Fibroblast of skin of right quadriceps (primary cell): Measurements from ENCODE around the gene INS.
"Not testable (repeated sequence)": the region's sequence is repeated elsewhere in the genome, so short reads cannot be mapped to it uniquely, and the experiment has no call there.

ENCODE experiments used
- DNase-seq: peaks from one replicate; pipeline ENCODE4 v3.0.0-alpha.2; 2013

The INS gene

GRCh38 chr11:2180789-2181370 lies 19.9 kb upstream of the INS start:
- no peak for DNase-seq

- DNase-seq: no peak
Observed at GRCh38 chr11:2180347-2180746, 19.3 kb upstream of the INS start.

- no peak for DNase-seq
Observed at GRCh38 chr11:2179516-2179915, 18.5 kb upstream of the INS start.

GRCh38 chr11:2178906-2179494 lies 18.0 kb upstream of the INS start:
- peak; percentile 73 for DNase-seq

- DNase-seq: not testable (repeated sequence)
Observed at GRCh38 chr11:2178055-2178773, 17.2 kb upstream of the INS start.

GRCh38 chr11:2177076-2177475 lies 16.1 kb upstream of the INS start:
- DNase-seq: no peak

- DNase-seq: no peak
Observed at GRCh38 chr11:2176389-2176900, 15.4 kb upstream of the INS start.

- peak; percentile 79 for DNase-seq
Observed at GRCh38 chr11:2175659-2176058, 14.7 kb upstream of the INS start.

GRCh38 chr11:2174361-2174760 lies 13.4 kb upstream of the INS start:
- no peak for DNase-seq

GRCh38 chr11:2173761-2174160 lies 12.8 kb upstream of the INS start:
- DNase-seq: no peak

- DNase-seq: no peak
Observed at GRCh38 chr11:2173150-2173693, 12.2 kb upstream of the INS start.

GRCh38 chr11:2172676-2173075 lies 11.7 kb upstream of the INS start:
- no peak for DNase-seq

GRCh38 chr11:2171591-2172003 lies 10.6 kb upstream of the INS start, which contains the start of gene TH:
TSS of gene TH (minus strand) at chr11:2171815. CDS start at chr11:2171786, 29 bp downstream.
- DNase-seq: no peak

- no peak for DNase-seq
Observed at GRCh38 chr11:2169626-2170570, 8.9 kb upstream of the INS start.

- DNase-seq: no peak
Observed at GRCh38 chr11:2169005-2169378, 8.0 kb upstream of the INS start.

GRCh38 chr11:2168286-2169004 lies 7.4 kb upstream of the INS start:
- DNase-seq: no peak

- DNase-seq: no peak
Observed at GRCh38 chr11:2167141-2168045, 6.4 kb upstream of the INS start.

- no peak for DNase-seq
Observed at GRCh38 chr11:2166091-2166851, 5.3 kb upstream of the INS start.

GRCh38 chr11:2165571-2165970 lies 4.6 kb upstream of the INS start:
- DNase-seq: no peak
